Measurements from ENCODE around the gene TMEM208. TPM values are rescaled to one million over a fixed set of nuclear protein-coding genes. Genes with fewer than 3 reads are reported as not detected.
A peak's percentile ranks its signal among the peaks of the same experiment; 100 is the strongest.

TMEM208 gene
- polyA plus RNA-seq, 3 donors from 2014 or later = 104 to 154 (median 107) TPM

GRCh38 chr16:67241008-67241900 lies 14.3 kb downstream of the TMEM208 start:
- Mint-ChIP-seq H3K4me3 (no peak overlapping the region), H3K27me3 (ENCODE audit: low read depth in 3 of 3) (peaks cover 2 to 4% (median 3%) of the 10 kb centered on the region in 3 donors), H3K4me1 (peaks cover 38 to 40% of the 10 kb centered on the region in 2 donors), H3K9me3 (no peaks in the 10 kb centered on the region), H3K36me3 (peaks cover 1 to 16% (median 2%) of the 10 kb centered on the region in 3 donors), H3K27ac (peak overlapping the region in 2 of 6 donors; percentile 28 to 78)
- DNase-seq = no peak

DNA sequence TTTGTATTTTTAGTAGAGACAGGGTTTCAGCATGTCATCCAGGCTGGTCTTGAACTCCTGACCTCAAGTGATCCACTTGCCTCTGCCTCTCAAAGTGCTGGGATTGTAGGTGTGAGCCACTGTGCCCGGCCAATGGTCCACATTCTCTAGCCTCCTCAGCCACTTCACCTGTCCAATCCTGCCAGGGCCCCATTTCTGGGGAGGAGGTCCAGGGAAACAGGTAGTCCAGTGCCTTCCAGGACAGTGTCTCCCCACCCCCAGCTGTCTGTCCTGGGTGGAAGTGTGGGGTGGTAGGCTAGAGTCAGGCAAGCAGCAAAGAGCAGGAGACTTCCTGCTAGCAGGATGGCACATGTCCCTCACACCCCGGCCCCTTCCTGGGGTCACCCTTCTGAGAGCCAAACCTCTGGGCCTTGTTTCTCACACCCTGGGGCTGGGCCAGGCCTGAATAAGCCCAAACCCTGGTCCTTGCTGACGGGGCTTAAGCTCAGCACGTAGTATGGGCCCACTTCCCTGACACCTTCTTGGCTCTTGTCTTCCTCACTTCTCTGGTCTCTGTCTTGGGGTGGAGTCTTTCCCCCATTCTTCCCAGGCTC lies 15.3 kb downstream of the TMEM208 start:
- Mint-ChIP-seq H3K27me3 (ENCODE audit: low read depth in 3 of 3) (peaks cover 2% of the 10 kb centered on the region in 3 donors), H3K36me3 (peaks cover 0 to 12% (median 0%) of the 10 kb centered on the region in 3 donors), H3K4me1 (peaks cover 39 to 40% of the 10 kb centered on the region in 2 donors), H3K27ac (peak overlapping the region; percentile 32 to 71 (median 56)), H3K9me3 (no peaks in the 10 kb centered on the region), H3K4me3 (no peak overlapping the region)
- DNase-seq = no peak

GRCh38 chr16:67243481-67243880 lies 16.6 kb downstream of the TMEM208 start:
- H3K9me3 Mint-ChIP-seq = no peaks in the 10 kb centered on the region
- H3K27ac Mint-ChIP-seq = peak overlapping the region in 5 of 6 donors; percentile 69 to 93 (median 89)
- peaks cover 0 to 2% (median 0%) of the 10 kb centered on the region in 3 donors for H3K36me3 Mint-ChIP-seq
- H3K4me1 Mint-ChIP-seq = peaks cover 49 to 50% of the 10 kb centered on the region in 2 donors
- DNase-seq = no peak
- H3K27me3 Mint-ChIP-seq (ENCODE audit: low read depth in 3 of 3) = peaks cover 2 to 8% (median 6%) of the 10 kb centered on the region in 3 donors
- no peak overlapping the region for H3K4me3 Mint-ChIP-seq

DNA sequence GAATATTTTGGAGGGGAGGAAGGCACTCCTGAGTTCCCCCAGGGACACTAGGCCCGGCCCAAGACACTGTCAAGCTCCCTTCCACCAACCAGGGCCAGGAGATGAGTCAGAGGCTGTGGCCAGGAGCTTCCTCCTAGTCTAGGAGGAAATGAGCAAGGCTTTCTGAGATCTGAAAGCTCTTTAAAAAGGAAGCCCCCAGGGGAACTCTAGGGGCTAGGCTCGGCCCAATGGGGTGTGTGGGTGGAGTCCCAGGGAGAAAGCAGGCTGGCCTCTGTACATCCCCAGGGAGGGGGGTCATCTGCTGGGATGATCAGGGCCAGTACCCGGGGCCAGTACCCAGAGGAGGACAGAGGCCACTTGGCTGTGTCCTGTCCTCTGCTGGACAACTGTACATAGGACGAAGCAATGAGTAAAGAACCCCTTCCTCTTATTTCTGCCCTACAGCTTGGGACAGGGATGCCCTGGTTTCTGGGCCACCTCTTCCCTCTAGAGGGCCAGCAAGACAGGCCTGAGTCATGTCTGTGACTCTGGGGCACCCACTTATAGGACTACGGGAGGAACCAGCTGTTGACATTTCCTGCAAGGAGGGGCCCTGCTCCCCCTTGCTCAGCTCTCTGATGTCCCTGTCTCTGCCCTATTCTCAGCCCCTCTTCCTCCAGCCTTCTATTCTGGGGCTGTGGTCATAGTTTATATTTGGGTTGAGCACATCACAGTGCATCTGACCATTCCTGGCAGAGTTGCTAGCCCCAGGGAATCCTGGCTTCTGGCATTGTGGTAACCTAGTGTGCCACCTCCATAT lies 17.7 kb downstream of the TMEM208 start:
- Mint-ChIP-seq H3K9me3 (no peaks in the 10 kb centered on the region), H3K27ac (peak overlapping the region; percentile 88 to 93 (median 90)), H3K4me3 (peak overlapping the region; percentile 69 to 95 (median 83)), H3K27me3 (ENCODE audit: low read depth in 3 of 3) (peaks cover 2 to 10% (median 9%) of the 10 kb centered on the region in 3 donors), H3K36me3 (no peaks in the 10 kb centered on the region), H3K4me1 (peaks cover 52 to 56% of the 10 kb centered on the region in 2 donors)
- peak; percentile 54 to 61 (median 55) for DNase-seq

GRCh38 chr16:67245186-67245585 lies 18.3 kb downstream of the TMEM208 start:
- H3K4me3 Mint-ChIP-seq = peak overlapping the region; percentile 69 to 95 (median 83)
- peak overlapping the region; percentile 88 to 93 (median 90) for H3K27ac Mint-ChIP-seq
- H3K4me1 Mint-ChIP-seq = peaks cover 54 to 55% of the 10 kb centered on the region in 2 donors
- peaks cover 5 to 16% (median 10%) of the 10 kb centered on the region in 3 donors for H3K27me3 Mint-ChIP-seq (ENCODE audit: low read depth in 3 of 3)
- no peak for DNase-seq
- H3K9me3 Mint-ChIP-seq = no peaks in the 10 kb centered on the region
- H3K36me3 Mint-ChIP-seq = no peaks in the 10 kb centered on the region

GRCh38 chr16:67245674-67246080 lies 18.7 kb downstream of the TMEM208 start:
- Mint-ChIP-seq H3K27ac (peak overlapping the region in 5 of 6 donors; percentile 88 to 93 (median 90)), H3K4me3 (peak overlapping the region; percentile 69 to 95 (median 83)), H3K27me3 (ENCODE audit: low read depth in 3 of 3) (peaks cover 7 to 16% (median 10%) of the 10 kb centered on the region in 3 donors), H3K4me1 (peaks cover 55% of the 10 kb centered on the region in 2 donors), H3K36me3 (no peaks in the 10 kb centered on the region), H3K9me3 (no peaks in the 10 kb centered on the region)
- peak in 1 of 3 donors; percentile 14 for DNase-seq

DNA sequence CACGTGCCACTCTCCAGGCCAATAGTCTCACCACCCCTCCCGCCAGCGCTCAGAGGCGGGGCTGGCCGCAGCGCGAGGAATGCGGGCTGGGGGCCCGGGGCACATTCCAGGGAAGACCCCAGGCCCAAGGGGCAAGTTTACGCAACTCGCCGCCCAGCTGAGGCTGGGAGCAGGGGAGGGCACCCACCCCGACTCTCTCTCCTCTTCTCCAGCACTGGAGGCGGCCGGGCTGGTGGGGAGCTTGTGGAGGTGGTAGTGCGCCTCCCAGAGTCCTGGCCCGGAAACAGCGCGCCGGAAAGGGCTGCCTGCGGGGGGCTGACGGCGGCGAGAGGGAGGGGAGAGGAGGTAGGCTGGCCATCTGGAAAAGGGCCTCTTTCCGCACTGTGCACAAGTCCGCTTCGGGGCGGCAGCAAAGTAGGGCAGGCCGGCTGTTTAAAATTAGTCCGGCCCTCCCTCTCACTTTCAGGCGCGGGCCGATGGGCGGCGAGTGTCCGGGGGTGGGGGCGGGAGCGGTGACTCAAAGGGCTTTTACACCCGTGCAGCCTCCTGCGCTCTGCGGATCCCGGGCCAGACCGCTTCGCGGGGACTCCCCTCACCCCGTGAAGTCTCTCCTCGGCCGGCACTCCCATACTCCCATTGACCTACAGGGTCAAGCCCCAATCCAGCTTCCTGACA lies 19.3 kb downstream of the TMEM208 start:
- H3K27ac Mint-ChIP-seq = peak overlapping the region; percentile 71 to 92 (median 87)

DNA sequence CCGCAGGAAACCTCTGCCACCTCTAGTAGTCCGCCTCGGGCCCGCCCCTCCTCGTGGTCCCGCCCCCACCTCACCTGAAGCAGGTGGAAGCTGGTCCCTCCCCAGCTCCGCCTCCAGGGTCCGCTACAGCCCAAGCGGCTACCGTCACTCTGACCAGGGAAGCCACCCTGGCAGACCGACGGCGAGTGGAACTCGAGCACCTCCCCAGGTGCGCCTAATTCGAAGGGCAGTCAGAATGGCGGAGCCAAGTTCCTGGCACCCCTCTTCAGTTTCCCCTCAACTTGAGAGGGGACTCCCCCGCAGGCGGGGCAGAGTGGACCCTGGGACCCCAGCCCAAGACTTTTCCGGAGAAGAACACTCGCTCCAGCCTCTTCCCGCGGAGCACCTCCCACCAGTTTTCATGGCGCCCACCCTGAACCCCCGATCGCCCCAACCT lies 19.8 kb downstream of the TMEM208 start:
- Mint-ChIP-seq H3K27me3 (ENCODE audit: low read depth in 3 of 3) (peaks cover 7 to 16% (median 11%) of the 10 kb centered on the region in 3 donors), H3K4me1 (peaks cover 50 to 55% of the 10 kb centered on the region in 2 donors), H3K4me3 (peak overlapping the region; percentile 83 to 95 (median 95)), H3K27ac (peak overlapping the region; percentile 71 to 91 (median 84)), H3K36me3 (no peaks in the 10 kb centered on the region), H3K9me3 (no peaks in the 10 kb centered on the region)
- DNase-seq = peak in 1 of 3 donors; percentile 25

More for the DNA sequence above, 19.3 kb downstream of the TMEM208 start:
- DNase-seq = peak; percentile 42 to 58 (median 57)
- no peaks in the 10 kb centered on the region for H3K9me3 Mint-ChIP-seq
- peak overlapping the region; percentile 83 to 95 (median 95) for H3K4me3 Mint-ChIP-seq
- peaks cover 7 to 16% (median 10%) of the 10 kb centered on the region in 3 donors for H3K27me3 Mint-ChIP-seq (ENCODE audit: low read depth in 3 of 3)
- H3K36me3 Mint-ChIP-seq = no peaks in the 10 kb centered on the region
- H3K4me1 Mint-ChIP-seq = peaks cover 54 to 55% of the 10 kb centered on the region in 2 donors

DNA sequence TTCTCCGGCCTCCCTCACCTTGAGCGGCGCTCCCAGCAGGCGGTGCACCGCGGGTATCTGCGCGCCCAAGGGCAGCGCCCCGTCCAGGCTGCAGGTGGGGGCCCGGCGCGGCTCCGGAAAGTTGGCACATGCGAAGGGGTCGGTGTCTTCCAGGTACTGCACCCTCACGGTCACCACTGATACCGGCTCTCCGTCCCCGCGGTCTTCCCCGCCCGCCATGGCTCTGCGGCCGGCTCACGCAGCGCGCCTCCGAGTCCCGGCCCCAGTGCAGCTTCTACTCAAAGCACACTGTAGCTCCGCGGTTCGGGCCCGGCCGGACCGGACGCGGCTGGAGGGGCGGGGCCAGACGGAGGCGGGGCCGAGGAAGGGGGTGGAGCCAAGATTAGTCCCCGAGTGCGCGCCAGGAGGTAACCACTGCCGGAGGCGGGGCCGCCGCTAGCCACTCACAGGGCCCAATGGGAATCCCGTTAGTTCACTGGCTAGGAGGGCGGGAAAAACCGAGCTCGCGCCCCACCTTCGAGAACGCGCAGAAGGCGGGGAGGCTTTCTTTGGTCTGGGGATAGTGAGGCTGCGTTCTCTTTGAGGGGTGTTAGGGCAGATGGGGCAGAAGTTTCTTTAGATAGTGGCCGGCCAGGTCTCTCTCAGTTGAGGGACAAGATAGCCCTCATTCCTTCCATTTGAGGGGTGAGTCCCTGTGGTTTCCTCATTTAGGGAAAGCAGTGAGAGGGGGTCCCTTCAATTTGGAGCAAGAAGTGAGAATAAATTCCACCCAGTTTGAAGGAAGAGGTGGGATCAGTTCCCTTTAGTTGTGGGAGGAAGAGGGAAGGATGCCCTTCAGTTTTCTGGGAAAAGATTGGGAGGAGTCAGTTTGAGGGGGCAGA lies 20.5 kb downstream of the TMEM208 start, which contains the start of gene FHOD1:
Gene FHOD1 (minus strand): TSS at position 290 of the 881 bp plus-strand sequence. CDS start 71 bp downstream, at position 219.
- Mint-ChIP-seq H3K27ac (peak within 1 kb of the TSS; percentile 81 to 91 (median 88)), H3K4me3 (peak within 1 kb of the TSS; percentile 83 to 95 (median 95)), H3K4me1 (peaks cover 49 to 54% of the 10 kb centered on the region in 2 donors), H3K9me3 (no peaks in the 10 kb centered on the region), H3K36me3 (no peaks in the 10 kb centered on the region), H3K27me3 (ENCODE audit: low read depth in 3 of 3) (peaks cover 7 to 16% (median 14%) of the 10 kb centered on the region in 3 donors)
- peak; percentile 97 to 99 (median 98) for DNase-seq

DNA sequence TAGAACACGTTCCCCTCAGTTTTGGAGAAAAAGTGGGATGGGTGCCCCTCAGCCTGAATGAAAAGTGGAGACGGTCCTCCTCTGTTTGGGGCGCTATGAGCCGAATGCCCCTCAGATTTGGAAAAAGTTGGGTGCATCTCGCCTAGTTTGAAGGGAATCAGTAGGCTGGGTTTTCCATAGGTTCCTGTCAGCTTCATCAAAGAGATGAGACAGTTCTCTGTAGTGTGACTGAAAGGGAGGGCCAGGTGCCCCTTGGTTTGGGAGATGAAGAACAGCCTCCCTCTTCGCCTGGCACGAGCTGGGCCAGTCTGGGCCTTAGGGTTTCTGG lies 21.1 kb downstream of the TMEM208 start:
- no peak for DNase-seq
- Mint-ChIP-seq H3K27me3 (ENCODE audit: low read depth in 3 of 3) (peaks cover 7 to 19% (median 16%) of the 10 kb centered on the region in 3 donors), H3K4me1 (peaks cover 46 to 49% of the 10 kb centered on the region in 2 donors), H3K36me3 (no peaks in the 10 kb centered on the region), H3K4me3 (peak overlapping the region; percentile 83 to 95 (median 95)), H3K9me3 (no peaks in the 10 kb centered on the region), H3K27ac (peak overlapping the region; percentile 81 to 91 (median 87))

DNA sequence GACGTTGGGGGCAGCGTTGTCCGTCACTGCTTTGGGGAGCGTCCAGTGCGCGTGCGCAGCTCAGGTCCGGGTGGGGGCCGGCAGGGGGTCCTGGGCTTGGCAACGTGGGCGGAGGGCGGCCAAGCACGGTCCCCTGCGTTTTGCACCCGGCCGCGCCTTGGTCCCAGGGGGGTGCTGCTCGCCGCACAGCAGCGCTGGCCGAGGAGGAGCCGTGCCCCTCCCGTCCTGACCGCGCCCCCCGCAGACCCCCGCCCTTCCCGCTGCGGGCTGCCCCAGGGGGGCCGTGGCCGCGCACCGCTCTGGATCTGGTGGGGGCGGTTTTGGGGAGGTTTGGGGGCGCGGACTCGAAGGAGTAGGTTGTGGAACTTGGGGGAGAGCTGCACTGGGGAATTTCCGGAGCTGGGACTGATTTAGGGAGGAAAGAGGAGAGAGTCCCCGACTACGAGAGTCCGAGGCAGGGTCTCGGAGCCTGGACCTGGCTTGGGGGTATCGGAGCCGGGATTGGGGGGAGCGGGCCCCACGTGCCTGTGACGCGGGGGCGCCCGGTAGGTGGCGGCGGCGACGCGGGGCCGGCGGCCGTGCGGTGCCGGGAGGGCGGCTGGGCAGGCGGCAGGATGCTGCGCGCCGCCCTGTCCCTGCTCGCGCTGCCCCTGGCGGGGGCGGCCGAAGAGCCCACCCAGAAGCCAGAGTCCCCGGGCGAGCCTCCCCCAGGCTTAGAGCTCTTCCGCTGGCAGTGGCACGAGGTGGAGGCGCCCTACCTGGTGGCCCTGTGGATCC lies 21.7 kb downstream of the TMEM208 start, which contains the start of gene SLC9A5:
Gene SLC9A5 (plus strand): TSS at position 579 of the 777 bp plus-strand sequence. CDS start 36 bp downstream, at position 615.
- no peaks in the 10 kb centered on the region for H3K36me3 Mint-ChIP-seq
- H3K4me1 Mint-ChIP-seq = peaks cover 42 to 44% of the 10 kb centered on the region in 2 donors
- H3K9me3 Mint-ChIP-seq = no peaks in the 10 kb centered on the region
- H3K27ac Mint-ChIP-seq = peak within 1 kb of the TSS; percentile 81 to 91 (median 87)
- H3K4me3 Mint-ChIP-seq = peak within 1 kb of the TSS; percentile 83 to 95 (median 95)
- peaks cover 7 to 19% (median 16%) of the 10 kb centered on the region in 3 donors for H3K27me3 Mint-ChIP-seq (ENCODE audit: low read depth in 3 of 3)
- DNase-seq = peak; percentile 28 to 36 (median 29)
